NCI-H2171 treated with DMSO at 0.1 percent for 48 hours (cell line): ENCODE results near the gene TEAD3.

Experiments
- DNase-seq: peaks from one replicate; lab custom pipeline; 2025; lab: John Stamatoyannopoulos, UW

Gene TEAD3

GRCh38 chr6:35492258-35492973 lies 4.5 kb downstream of the TEAD3 start:
- peak; percentile 21 for DNase-seq

GRCh38 chr6:35491558-35492257 lies 5.2 kb downstream of the TEAD3 start:
- peak; percentile 40 for DNase-seq

- no peak for DNase-seq
These were observed 5.9 kb downstream of the TEAD3 start for GRCh38 chr6:35490821-35491557.

- peak; percentile 89 for DNase-seq
These were observed 6.7 kb downstream of the TEAD3 start for GRCh38 chr6:35489995-35490791.

- DNase-seq, result no peak
These were observed 7.8 kb downstream of the TEAD3 start for GRCh38 chr6:35489066-35489465.

GRCh38 chr6:35488517-35488862 lies 8.4 kb downstream of the TEAD3 start:
- DNase-seq, result no peak

GRCh38 chr6:35487658-35488516 lies 9.0 kb downstream of the TEAD3 start:
- no peak for DNase-seq

- peak; percentile 76 for DNase-seq
These were observed 10.6 kb downstream of the TEAD3 start for GRCh38 chr6:35486005-35486925.

GRCh38 chr6:35485402-35485877 lies 11.4 kb downstream of the TEAD3 start:
- DNase-seq, result peak; percentile 50

- no peak for DNase-seq
These were observed 11.9 kb downstream of the TEAD3 start for GRCh38 chr6:35484921-35485392.

- no peak for DNase-seq
These were observed 12.8 kb downstream of the TEAD3 start for GRCh38 chr6:35483893-35484645.

- no peak for DNase-seq
These were observed 13.4 kb downstream of the TEAD3 start for GRCh38 chr6:35483490-35483889.

- DNase-seq, result no peak
These were observed 13.8 kb downstream of the TEAD3 start for GRCh38 chr6:35483062-35483461.

GRCh38 chr6:35481226-35481625 lies 15.7 kb downstream of the TEAD3 start:
- DNase-seq, result no peak

GRCh38 chr6:35480176-35480575 lies 16.7 kb downstream of the TEAD3 start:
- no peak for DNase-seq

- DNase-seq, result no peak
These were observed 18.6 kb downstream of the TEAD3 start for GRCh38 chr6:35478259-35478658.

- peak; percentile 63 for DNase-seq
These were observed 19.2 kb downstream of the TEAD3 start for GRCh38 chr6:35477551-35478179.

- DNase-seq, result no peak
These were observed 19.9 kb downstream of the TEAD3 start for GRCh38 chr6:35477028-35477427.

GRCh38 chr6:35476004-35476403 lies 20.9 kb downstream of the TEAD3 start:
- DNase-seq, result no peak
